Memory B cell (primary cell): Measurements from ENCODE around the gene CYB561D1.

ENCODE experiments used
- ATAC-seq: fragments of 150-1000 bp; cut with Tn5 transposase; 2 replicates; pipeline ENCODE4 v1.10.0; 2021; ENCODE audit warnings: low read depth, mild to moderate bottlenecking, moderate library complexity
- DNase-seq, 2 donors: peaks; one replicate each; pipeline ENCODE4 v3.0.0; 2022; ENCODE audit warnings: low spot score in 2 of 2
- H3K27ac Mint-ChIP-seq: one replicate; pipeline ENCODE4 v1.8.0; 2022; ENCODE audit warnings: mild to moderate bottlenecking, moderate library complexity, mixed read lengths
- H3K27me3 Mint-ChIP-seq: one replicate; pipeline ENCODE4 v1.8.0; 2022; ENCODE audit warnings: mixed read lengths
- H3K36me3 Mint-ChIP-seq: one replicate; pipeline ENCODE4 v1.8.0; 2022; ENCODE audit warnings: mild to moderate bottlenecking, mixed read lengths
- H3K4me1 Mint-ChIP-seq: one replicate; pipeline ENCODE4 v1.8.0; 2022; ENCODE audit warnings: mixed read lengths
- H3K4me3 Mint-ChIP-seq: one replicate; pipeline ENCODE4 v1.8.0; 2022; ENCODE audit warnings: mild to moderate bottlenecking, moderate library complexity, mixed read lengths
- H3K9me3 Mint-ChIP-seq: one replicate; pipeline ENCODE4 v1.8.0; 2022; ENCODE audit warnings: mixed read lengths

CYB561D1 gene

DNA sequence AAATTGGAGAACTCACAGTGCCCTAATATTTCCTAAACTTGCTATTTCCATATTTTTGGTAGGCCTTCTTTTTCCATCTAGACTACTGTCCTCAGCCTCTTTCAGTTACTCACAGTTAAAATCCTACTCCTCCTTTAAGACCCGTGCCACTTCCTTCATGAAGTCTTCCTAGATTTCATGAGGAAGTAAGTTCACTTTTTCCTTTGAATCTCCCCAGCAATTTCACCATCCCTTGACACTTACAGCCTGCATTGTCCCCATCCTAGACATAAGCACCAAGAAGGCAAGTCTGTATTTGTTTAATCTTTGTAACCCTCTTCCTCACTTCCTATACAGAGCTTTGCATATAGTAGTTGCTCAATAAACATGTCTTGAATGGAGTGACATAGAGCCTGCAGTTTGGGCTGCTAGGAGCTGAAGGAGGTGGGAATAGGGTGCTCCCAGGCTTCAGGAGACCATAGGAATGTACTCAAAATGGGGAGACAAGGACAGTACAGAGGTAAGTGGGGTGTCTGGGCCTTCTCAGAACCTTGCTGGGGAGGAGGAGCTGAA lies 40.5 kb downstream of the CYB561D1 start:
- H3K36me3 Mint-ChIP-seq, result no peaks in the 10 kb centered on the region
- no peak overlapping the region for H3K27ac Mint-ChIP-seq
- H3K27me3 Mint-ChIP-seq, result no peaks in the 10 kb centered on the region
- peaks cover 3% of the 10 kb centered on the region for H3K4me1 Mint-ChIP-seq
- no peaks in the 10 kb centered on the region for H3K9me3 Mint-ChIP-seq
- ATAC-seq (no peak), DNase-seq (no peak)
- H3K4me3 Mint-ChIP-seq, result no peak overlapping the region

DNA sequence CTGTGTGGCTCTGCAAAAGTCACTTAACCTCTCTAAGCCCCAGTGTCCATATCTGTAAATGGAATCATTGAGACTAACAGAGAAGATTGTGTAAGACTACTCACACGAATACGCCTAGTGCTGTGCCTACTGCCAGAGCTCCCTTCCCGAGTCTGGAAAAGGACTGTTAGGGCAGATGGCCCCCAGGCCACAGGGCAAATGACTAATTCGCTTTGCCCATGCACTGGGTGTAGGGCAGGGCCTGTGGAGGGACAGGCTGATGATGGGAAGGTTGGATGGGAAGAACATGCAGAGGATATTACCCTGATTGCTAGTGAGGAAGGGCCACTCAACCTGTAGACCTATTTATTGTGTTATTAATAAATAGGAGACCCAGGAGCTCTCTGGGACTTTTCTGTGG lies 41.6 kb downstream of the CYB561D1 start:
- Mint-ChIP-seq H3K27ac (no peak overlapping the region), H3K4me1 (peaks cover 3% of the 10 kb centered on the region), H3K27me3 (no peaks in the 10 kb centered on the region), H3K36me3 (no peaks in the 10 kb centered on the region), H3K4me3 (no peak overlapping the region), H3K9me3 (no peaks in the 10 kb centered on the region)
- no peak for DNase-seq
- ATAC-seq, result no peak

DNA sequence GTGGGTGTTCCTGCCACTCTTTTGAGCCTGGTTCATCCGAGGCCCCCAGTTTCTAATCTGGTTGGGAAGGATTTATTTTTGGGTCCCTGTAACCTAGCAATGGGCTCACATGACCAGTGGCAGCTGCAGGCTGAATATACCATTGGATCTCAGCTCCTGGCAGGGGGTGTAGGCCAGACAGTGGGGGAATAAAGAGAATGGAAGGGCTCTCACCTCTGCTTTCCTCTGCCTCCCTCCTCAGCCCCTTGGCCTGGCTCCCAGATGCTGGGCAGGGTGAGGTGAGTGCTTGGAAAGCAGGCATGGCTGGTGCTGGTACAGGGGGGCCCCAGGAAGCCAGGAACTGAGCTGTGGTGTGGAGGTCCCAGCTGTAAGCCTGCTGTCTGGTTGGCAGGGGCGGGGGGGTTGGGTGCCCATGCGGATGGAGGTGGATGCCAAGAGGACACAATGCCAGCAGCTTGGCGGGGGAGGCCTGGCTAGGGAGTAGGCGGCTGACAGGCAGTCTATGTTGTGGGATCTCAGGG lies 42.1 kb downstream of the CYB561D1 start:
- Mint-ChIP-seq H3K4me1 (peaks cover 3% of the 10 kb centered on the region), H3K27ac (no peak overlapping the region), H3K9me3 (no peaks in the 10 kb centered on the region), H3K27me3 (no peaks in the 10 kb centered on the region), H3K4me3 (no peak overlapping the region), H3K36me3 (no peaks in the 10 kb centered on the region)
- no peak for ATAC-seq
- DNase-seq, result no peak

DNA sequence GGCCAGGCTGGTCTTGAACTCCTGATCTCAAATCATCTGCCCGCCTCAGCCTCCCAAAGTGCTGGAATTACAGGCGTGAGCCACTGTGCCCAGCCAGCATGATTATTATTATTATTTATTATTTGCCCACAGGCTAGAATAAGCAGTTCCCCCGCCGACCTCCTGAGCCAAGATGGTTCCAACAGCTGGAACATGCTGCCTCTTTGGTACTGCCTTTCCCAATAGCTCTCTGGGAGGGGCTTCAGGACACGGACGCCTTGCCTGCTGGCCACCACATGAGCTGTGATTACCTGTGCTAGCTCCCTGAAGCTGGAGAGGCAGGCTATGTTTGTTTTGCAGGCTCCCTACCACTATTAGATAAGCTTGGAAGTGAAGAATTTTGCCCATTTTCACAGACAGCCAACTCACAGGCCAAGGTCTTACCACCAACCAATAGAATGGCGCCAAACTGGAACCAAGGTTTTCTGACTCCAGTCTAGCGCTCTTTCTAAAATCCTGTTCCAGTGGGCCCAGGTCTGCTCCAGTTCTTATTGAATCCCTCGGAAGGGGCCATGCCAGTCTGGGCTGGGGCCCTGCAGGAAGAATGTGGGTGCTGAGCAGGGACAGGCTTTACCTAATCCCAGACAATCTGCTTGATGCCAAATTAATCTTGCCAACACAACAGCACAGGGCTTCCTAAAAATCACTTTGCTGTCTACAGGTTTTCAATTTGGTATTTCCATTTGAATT lies 43.7 kb downstream of the CYB561D1 start:
- DNase-seq, result no peak
- Mint-ChIP-seq H3K27me3 (no peaks in the 10 kb centered on the region), H3K4me1 (peaks cover 2% of the 10 kb centered on the region)

DNA sequence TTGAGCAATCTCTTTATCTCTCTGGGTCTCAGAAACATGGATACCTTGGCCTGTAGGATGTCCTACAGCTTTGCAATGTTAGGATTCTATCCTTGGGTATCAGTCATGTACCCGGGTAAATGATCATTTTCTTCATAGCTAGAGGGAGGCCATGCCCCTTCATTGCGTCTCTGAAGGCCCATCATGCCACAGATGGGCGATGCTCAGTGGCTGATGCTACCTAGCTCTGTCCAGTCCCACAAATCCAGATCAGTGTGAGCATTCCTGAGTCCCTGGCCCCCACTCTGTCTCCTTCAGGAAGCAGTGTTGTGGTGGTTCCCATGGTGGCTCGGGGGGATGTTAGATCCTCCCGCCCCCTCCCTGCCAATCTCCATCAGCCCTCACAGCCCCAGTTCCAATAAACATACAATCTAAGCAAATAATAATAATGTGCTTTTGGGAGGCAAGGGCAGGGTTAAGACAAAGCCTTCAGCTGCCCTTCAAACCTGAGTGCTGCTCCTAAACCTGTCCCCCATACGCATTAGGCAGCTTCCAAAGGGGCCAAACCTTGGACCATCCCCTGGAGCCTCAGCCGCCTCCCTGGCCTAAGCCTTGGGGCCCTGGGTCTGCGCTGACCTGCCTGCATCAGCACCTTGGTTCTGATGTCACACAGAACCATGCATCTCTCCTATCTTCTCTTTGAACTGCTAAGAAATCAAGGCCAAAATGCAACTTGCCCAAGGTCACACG lies 45.1 kb downstream of the CYB561D1 start:
- Mint-ChIP-seq H3K9me3 (no peaks in the 10 kb centered on the region), H3K4me1 (no peaks in the 10 kb centered on the region), H3K27me3 (peaks cover 2% of the 10 kb centered on the region), H3K27ac (no peak overlapping the region), H3K4me3 (no peak overlapping the region), H3K36me3 (no peaks in the 10 kb centered on the region)
- DNase-seq (no peak), ATAC-seq (no peak)

More for the DNA sequence above, 43.7 kb downstream of the CYB561D1 start:
- no peak overlapping the region for H3K4me3 Mint-ChIP-seq
- H3K36me3 Mint-ChIP-seq, result no peaks in the 10 kb centered on the region
- no peaks in the 10 kb centered on the region for H3K9me3 Mint-ChIP-seq
- no peak overlapping the region for H3K27ac Mint-ChIP-seq
- ATAC-seq, result no peak

DNA sequence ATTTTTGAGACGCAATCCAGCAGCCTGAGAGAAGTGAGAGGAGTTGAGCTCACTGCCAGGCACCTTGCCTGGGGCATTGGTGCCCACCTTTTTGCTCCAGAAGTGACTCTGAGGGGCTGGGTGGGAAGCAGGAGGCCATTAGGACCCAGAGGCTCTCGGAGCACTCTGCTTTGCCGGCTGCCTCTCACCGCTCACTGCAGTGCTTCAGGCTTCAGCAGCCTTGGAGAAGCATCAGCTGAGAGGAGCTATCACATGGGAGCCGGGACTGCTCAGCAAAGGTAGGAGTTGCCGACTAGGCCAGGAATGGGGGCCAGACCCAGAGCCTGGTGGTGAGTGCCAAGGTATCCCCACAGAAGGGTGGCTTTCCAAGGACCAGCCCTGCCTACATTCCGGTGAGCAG lies 45.8 kb downstream of the CYB561D1 start, which contains the start of gene GPR61:
TSS of gene GPR61 (plus strand) at position 197 of the 400 bp plus-strand sequence. CDS start 3,151 bp downstream, outside the sequence.
- H3K9me3 Mint-ChIP-seq, result no peaks in the 10 kb centered on the region
- peaks cover 2% of the 10 kb centered on the region for H3K27me3 Mint-ChIP-seq
- no peak within 1 kb of the TSS for H3K27ac Mint-ChIP-seq
- H3K36me3 Mint-ChIP-seq, result peaks cover 1% of the 10 kb centered on the region
- no peaks in the 10 kb centered on the region for H3K4me1 Mint-ChIP-seq
- no peak within 1 kb of the TSS for H3K4me3 Mint-ChIP-seq
- ATAC-seq, result no peak
- DNase-seq, result no peak

DNA sequence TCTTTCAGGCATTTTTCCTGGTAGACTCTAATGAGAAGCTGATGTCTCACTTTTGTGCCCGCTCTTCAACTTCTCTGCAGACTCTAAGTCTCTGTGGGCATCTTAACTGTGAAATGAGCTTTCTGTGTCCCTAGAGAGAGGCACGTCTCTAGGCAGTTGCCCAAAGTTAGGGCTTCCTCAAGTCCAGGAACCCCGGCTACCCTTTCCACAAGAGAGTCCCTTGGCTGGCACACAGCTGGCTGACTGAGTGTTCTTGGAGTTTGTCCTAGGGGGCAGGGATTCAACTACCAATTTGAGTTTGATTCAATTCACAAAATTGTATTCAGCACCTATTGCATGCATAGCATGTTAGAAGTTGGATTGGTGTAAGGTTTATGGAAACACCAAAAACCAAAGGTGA lies 47.2 kb downstream of the CYB561D1 start:
- ATAC-seq (no peak), DNase-seq (no peak)
- Mint-ChIP-seq H3K4me1 (peaks cover under 1% of the 10 kb centered on the region), H3K9me3 (no peaks in the 10 kb centered on the region), H3K27ac (no peak overlapping the region), H3K27me3 (peaks cover 2% of the 10 kb centered on the region), H3K36me3 (peaks cover 1% of the 10 kb centered on the region), H3K4me3 (no peak overlapping the region)

DNA sequence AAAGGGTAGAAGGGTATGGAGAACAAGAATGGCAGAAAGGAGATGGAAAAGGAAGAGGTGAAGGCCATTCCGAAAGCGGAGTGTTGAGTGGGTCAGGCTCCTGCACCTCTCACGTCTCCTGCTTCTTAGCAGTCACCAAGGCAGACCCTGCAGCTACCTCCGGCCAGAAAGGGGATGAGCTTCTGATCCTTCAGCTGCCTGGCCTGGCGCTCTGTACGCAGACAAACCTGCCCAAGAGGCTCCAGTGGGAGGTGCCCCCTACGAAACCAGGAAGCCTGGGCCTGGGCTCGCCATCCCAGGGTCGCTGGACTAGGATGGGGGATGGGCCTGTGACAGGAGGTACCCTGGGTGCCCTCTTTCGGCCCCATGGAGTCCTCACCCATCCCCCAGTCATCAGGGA lies 48.8 kb downstream of the CYB561D1 start:
- ATAC-seq, result no peak
- H3K27ac Mint-ChIP-seq, result no peak overlapping the region
- no peak for DNase-seq
- H3K9me3 Mint-ChIP-seq, result no peaks in the 10 kb centered on the region
- H3K36me3 Mint-ChIP-seq, result peaks cover 1% of the 10 kb centered on the region
- H3K27me3 Mint-ChIP-seq, result peaks cover 2% of the 10 kb centered on the region
- no peak overlapping the region for H3K4me3 Mint-ChIP-seq
- peaks cover 11% of the 10 kb centered on the region for H3K4me1 Mint-ChIP-seq

DNA sequence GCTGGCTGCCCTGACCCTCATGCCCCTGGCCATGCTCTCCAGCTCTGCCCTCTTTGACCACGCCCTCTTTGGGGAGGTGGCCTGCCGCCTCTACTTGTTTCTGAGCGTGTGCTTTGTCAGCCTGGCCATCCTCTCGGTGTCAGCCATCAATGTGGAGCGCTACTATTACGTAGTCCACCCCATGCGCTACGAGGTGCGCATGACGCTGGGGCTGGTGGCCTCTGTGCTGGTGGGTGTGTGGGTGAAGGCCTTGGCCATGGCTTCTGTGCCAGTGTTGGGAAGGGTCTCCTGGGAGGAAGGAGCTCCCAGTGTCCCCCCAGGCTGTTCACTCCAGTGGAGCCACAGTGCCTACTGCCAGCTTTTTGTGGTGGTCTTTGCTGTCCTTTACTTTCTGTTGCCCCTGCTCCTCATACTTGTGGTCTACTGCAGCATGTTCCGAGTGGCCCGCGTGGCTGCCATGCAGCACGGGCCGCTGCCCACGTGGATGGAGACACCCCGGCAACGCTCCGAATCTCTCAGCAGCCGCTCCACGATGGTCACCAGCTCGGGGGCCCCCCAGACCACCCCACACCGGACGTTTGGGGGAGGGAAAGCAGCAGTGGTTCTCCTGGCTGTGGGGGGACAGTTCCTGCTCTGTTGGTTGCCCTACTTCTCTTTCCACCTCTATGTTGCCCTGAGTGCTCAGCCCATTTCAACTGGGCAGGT lies 49.5 kb downstream of the CYB561D1 start:
- Mint-ChIP-seq H3K9me3 (no peaks in the 10 kb centered on the region), H3K4me3 (no peak overlapping the region), H3K27ac (peak overlapping the region; percentile 69), H3K36me3 (peaks cover 1% of the 10 kb centered on the region), H3K27me3 (peaks cover 2% of the 10 kb centered on the region), H3K4me1 (peaks cover 13% of the 10 kb centered on the region)
- DNase-seq, result no peak
- no peak for ATAC-seq

DNA sequence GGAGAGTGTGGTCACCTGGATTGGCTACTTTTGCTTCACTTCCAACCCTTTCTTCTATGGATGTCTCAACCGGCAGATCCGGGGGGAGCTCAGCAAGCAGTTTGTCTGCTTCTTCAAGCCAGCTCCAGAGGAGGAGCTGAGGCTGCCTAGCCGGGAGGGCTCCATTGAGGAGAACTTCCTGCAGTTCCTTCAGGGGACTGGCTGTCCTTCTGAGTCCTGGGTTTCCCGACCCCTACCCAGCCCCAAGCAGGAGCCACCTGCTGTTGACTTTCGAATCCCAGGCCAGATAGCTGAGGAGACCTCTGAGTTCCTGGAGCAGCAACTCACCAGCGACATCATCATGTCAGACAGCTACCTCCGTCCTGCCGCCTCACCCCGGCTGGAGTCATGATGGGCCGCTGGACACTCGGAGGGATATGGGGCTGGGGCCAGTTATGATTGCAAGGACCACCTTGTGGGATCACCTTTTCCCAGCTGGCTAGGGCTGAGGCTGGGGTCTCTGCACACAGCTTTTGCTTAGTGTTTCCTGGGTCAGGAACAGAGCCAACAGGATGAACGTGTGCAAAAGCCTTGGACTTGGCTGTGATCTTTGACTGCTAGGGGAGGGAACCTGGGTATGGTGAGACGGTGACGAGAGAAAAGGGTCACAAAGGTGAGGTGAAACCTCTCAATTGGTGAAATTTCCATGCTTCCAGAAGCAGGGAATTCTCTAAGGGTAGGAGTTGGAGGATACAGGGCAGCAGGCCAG lies 50.3 kb downstream of the CYB561D1 start:
- Mint-ChIP-seq H3K9me3 (no peaks in the 10 kb centered on the region), H3K27ac (no peak overlapping the region)

DNA sequence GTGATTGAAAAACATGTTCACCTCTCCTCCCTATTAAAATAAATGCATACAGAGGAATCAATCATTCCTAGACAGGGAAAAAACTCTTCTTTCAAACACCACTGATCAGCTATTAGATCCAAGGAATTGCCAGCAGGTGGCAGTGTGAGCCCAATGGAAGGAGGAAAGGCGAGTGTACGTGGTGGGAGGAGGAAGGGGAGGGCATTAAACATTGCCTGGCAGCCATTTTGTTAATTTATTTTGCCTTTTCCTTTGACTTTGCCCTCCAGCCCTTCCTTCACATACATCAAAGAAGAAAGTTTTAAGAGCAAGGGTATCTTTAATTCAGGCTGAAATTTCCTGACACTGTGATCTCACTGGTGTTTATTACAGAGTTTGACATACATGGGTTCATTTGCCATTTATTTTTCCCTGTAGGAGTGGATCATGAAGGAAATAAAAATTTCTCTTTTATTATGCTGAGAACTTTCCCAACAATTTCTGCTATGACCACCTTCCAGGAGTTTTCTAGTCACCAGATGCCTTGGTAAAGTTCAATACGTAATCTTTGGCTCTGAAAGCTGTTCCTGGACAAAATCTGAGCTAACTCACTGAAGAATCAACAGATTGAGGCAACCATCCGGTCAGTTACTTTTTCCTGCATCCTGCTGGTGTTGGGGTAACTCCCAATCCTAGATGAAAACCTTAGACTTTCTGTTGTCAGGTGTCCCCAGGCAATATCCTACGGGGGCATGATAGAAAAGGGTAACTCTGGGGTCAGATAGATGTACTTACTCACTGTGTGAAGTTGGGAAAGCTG lies 52.6 kb downstream of the CYB561D1 start:
- H3K27ac Mint-ChIP-seq, result peak overlapping the region; percentile 97
- H3K36me3 Mint-ChIP-seq, result peaks cover 1% of the 10 kb centered on the region
- H3K4me1 Mint-ChIP-seq, result peaks cover 23% of the 10 kb centered on the region
- DNase-seq, result peak; percentile 83 to 85
- H3K27me3 Mint-ChIP-seq, result peaks cover 2% of the 10 kb centered on the region
- peak; percentile 45 for ATAC-seq
- no peaks in the 10 kb centered on the region for H3K9me3 Mint-ChIP-seq
- H3K4me3 Mint-ChIP-seq, result peak overlapping the region; percentile 96

More for the DNA sequence above, 50.3 kb downstream of the CYB561D1 start:
- ATAC-seq (no peak), DNase-seq (no peak)
- H3K4me3 Mint-ChIP-seq, result no peak overlapping the region
- H3K4me1 Mint-ChIP-seq, result peaks cover 16% of the 10 kb centered on the region
- H3K36me3 Mint-ChIP-seq, result peaks cover 1% of the 10 kb centered on the region
- H3K27me3 Mint-ChIP-seq, result peaks cover 2% of the 10 kb centered on the region

DNA sequence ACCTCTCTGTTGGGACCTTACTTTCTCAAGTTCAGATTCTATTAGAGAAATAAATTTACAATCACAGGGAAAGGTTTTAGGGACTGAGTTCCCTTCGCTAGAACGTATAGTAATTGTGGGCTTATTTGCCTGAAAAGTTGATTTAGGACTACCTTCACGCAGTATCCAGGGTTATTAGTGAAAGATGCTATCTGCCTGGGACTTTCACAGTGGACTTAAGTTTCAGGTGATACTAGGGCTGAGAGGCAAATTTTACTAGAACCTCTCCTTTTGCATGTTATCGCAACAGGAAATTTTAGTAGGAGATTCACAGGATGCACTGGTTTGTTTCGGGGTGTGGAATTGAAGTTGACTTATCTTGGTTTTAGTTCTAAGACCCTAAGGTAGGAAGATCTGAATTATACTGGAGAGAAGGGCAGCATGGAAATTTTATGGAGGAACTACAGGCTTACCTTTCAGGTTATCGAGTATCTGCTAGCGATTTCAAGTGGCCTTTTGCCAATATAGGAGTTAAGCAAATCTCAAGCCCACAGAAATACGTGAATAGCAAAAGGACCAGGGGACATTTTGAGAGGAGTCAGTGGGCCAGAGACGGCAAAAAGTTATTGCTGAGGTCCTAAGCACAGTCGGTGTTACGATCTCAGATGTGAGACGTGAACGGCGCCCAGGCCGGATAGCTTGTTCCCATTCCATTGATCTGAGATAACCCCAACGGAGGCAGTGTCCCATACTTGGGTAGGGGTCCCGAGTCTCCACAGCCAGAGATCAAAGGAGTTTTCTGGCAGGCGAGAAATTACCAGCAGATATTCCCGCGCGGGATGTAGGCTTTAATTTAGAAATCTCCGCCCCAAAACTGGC lies 53.8 kb downstream of the CYB561D1 start:
- Mint-ChIP-seq H3K4me1 (peaks cover 26% of the 10 kb centered on the region), H3K36me3 (peaks cover 1% of the 10 kb centered on the region), H3K27ac (peak overlapping the region; percentile 97), H3K27me3 (peaks cover 2% of the 10 kb centered on the region), H3K9me3 (no peaks in the 10 kb centered on the region), H3K4me3 (peak overlapping the region; percentile 96)
- ATAC-seq (no peak), DNase-seq (no peak)
